K562 (cell line): ENCODE measurements around the gene HIPK1. TPM values are rescaled to one million over a fixed set of nuclear protein-coding genes. Genes with fewer than 3 reads are reported as not detected.

ENCODE experiments used
- BDP1 ChIP-seq: IDR thresholded peaks from 3 replicates; pipeline ENCODE4 v1.6.1; 2011; ENCODE audit not compliant: insufficient read length, insufficient read depth
- BHLHE40 ChIP-seq: IDR thresholded peaks from 2 replicates; pipeline ENCODE4 v1.6.1; 2011; ENCODE audit warnings: low read length, improper control_type of control experiment
- CSDE1 ChIP-seq, 2 experiments: fragments of 450-650 bp; IDR thresholded peaks; 2 replicates each; pipeline ENCODE4 v1.6.1; 2016; ENCODE audit warnings: mild to moderate bottlenecking in 1 of 2
- DDX20 ChIP-seq: fragments of 450-650 bp; IDR thresholded peaks from 2 replicates; pipeline ENCODE4 v1.6.1; 2016; ENCODE audit warnings: missing genetic modification characterization, low read depth, mild to moderate bottlenecking, missing compliant biosample characterization, moderate library complexity
- ETV6 ChIP-seq, 3 experiments: fragments of 150-350 bp in 1 of 3; sonication (generic) in 1 of 3; formaldehyde crosslinking in 1 of 3; IDR thresholded peaks; 2 replicates each; pipeline versions ENCODE4 v1.6.1 to v1.8.0; 2014 to 2022; ENCODE audit warnings: borderline replicate concordance in 2 of 3, low read depth in 2 of 3, antibody characterized with exemption in 1 of 3, low read length in 1 of 3, mild to moderate bottlenecking in 1 of 3, missing genetic modification reagents in 1 of 3
- HDAC1 ChIP-seq, 2 experiments: fragments of 450-650 bp; IDR thresholded peaks; 2 replicates each; pipeline ENCODE4 v1.6.1; 2016 to 2017; ENCODE audit warnings: inconsistent platforms in 1 of 2, mild to moderate bottlenecking in 1 of 2, moderate library complexity in 1 of 2
- HMG20A ChIP-seq: fragments of 450-650 bp; formaldehyde crosslinking; conservative IDR thresholded peaks from 2 replicates; pipeline ENCODE4 v1.4.0; 2020; ENCODE audit warnings: mild to moderate bottlenecking, mixed read lengths
- HNRNPUL1 ChIP-seq: fragments of 200-400 bp; formaldehyde crosslinking; IDR thresholded peaks from 2 replicates; pipeline ENCODE4 v1.6.1; 2017; ENCODE audit warnings: low read length
- MBD2 ChIP-seq: sonication (generic); IDR thresholded peaks from 2 replicates; pipeline ENCODE4 v1.6.1; 2016; ENCODE audit warnings: low read depth, borderline replicate concordance
- OTX1 ChIP-seq: fragments of 450-650 bp; formaldehyde crosslinking; IDR thresholded peaks from 2 replicates; pipeline ENCODE4 v1.4.0; 2022; ENCODE audit warnings: mild to moderate bottlenecking
- RBM22 ChIP-seq: fragments of 200-400 bp; formaldehyde crosslinking; IDR thresholded peaks from 2 replicates; pipeline ENCODE4 v1.6.1; 2018; ENCODE audit warnings: low read length, low read depth; ENCODE audit not compliant: poor library complexity, severe bottlenecking
- SMAD4 ChIP-seq: fragments of 250-450 bp; sonication (Bioruptor Pico); conservative IDR thresholded peaks from 2 replicates; pipeline ENCODE4 v1.8.0; 2021; ENCODE audit warnings: inconsistent platforms, mild to moderate bottlenecking, moderate library complexity
- SMARCA4 ChIP-seq: fragments of 450-650 bp; IDR thresholded peaks from 2 replicates; pipeline ENCODE4 v1.6.1; 2016
- TOE1 ChIP-seq, 2 experiments: fragments of 450-650 bp in 1 of 2; sonication (generic) in 1 of 2; formaldehyde crosslinking in 1 of 2; IDR thresholded peaks; 2 replicates each; pipeline versions ENCODE4 v1.7.1 to v1.8.0; 2016 to 2022; ENCODE audit warnings: borderline replicate concordance in 2 of 2, mild to moderate bottlenecking in 2 of 2, antibody characterized with exemption in 1 of 2, inconsistent platforms in 1 of 2, low read depth in 1 of 2, missing genetic modification reagents in 1 of 2, moderate library complexity in 1 of 2
- U2AF2 ChIP-seq: fragments of 200-400 bp; formaldehyde crosslinking; optimal IDR thresholded peaks from 2 replicates; pipeline ENCODE3; 2017; ENCODE audit warnings: low read depth, mild to moderate bottlenecking, low read length
- ZBTB33 ChIP-seq: sonication (generic); formaldehyde crosslinking; IDR thresholded peaks from 2 replicates; pipeline ENCODE4 v1.8.1; 2023; ENCODE audit warnings: mild to moderate bottlenecking, missing genetic modification reagents
- ZNF217 ChIP-seq: sonication (generic); formaldehyde crosslinking; IDR thresholded peaks from 2 replicates; pipeline ENCODE4 v1.8.0; 2022; ENCODE audit warnings: mild to moderate bottlenecking, missing genetic modification reagents
- ZNF274 ChIP-seq: IDR thresholded peaks from 2 replicates; pipeline ENCODE4 v1.6.1; 2011; ENCODE audit warnings: low read depth, mild to moderate bottlenecking, low read length, moderate library complexity, borderline replicate concordance
- ZNF311 ChIP-seq: fragments of 250-450 bp; sonication (Bioruptor Pico); IDR thresholded peaks from 2 replicates; pipeline ENCODE4 v1.4.0; 2020; ENCODE audit warnings: mild to moderate bottlenecking, moderate library complexity
- polyA plus RNA-seq, 8 experiments: library from polyadenylated mRNA; depleted of rRNA in 4 of 8; stranded (reverse) in 5 of 8; unstranded in 3 of 8; fragments of >200 nt; fragmentation: Nextera tagmentation in 2 of 8; fragmentation: Illumina TruSeq in 1 of 8; extraction: Ambion mirVana in 2 of 8; extraction: Trizol in 1 of 8; gene quantifications; 2 replicates each; pipeline versions ENCODE4 v1.2.1 to v1.2.3, GENCODE V29; 2011 to 2014; ENCODE audit warnings: inconsistent platforms in 1 of 8, missing spikeins in 1 of 8
- total RNA-seq, 7 experiments: library from RNA; depleted of rRNA in 6 of 7; stranded (reverse); fragments of >200 nt in 6 of 7; fragmentation: Illumina TruSeq in 2 of 7; extraction: Trizol in 2 of 7; gene quantifications; 2 replicates each; pipeline versions ENCODE4 v1.2.1 to v1.2.3, GENCODE V29; 2011 to 2021; ENCODE audit warnings: low replicate concordance in 1 of 7
- TF ChIP-seq, protein P1 (sequence below): fragments of 450-650 bp; formaldehyde crosslinking; IDR thresholded peaks from 2 replicates; pipeline ENCODE4 v1.4.0; 2020; ENCODE audit warnings: mild to moderate bottlenecking, moderate library complexity
- TF ChIP-seq, protein P2 (sequence below): fragments of 450-650 bp; formaldehyde crosslinking; IDR thresholded peaks from 2 replicates; pipeline ENCODE4 v1.4.0; 2020; ENCODE audit warnings: mild to moderate bottlenecking

Gene HIPK1
- total and polyA plus RNA-seq, 9 of the 15 experiments (the other 6 are each of a cell fraction or from before 2014, with no cell fraction given): 10.0 to 57.9 (median 29.6) TPM

GRCh38 chr1:113913887-113914664 is 15.0 kb upstream of the HIPK1 start (continued):
- TF ChIP-seq, protein P1, sequence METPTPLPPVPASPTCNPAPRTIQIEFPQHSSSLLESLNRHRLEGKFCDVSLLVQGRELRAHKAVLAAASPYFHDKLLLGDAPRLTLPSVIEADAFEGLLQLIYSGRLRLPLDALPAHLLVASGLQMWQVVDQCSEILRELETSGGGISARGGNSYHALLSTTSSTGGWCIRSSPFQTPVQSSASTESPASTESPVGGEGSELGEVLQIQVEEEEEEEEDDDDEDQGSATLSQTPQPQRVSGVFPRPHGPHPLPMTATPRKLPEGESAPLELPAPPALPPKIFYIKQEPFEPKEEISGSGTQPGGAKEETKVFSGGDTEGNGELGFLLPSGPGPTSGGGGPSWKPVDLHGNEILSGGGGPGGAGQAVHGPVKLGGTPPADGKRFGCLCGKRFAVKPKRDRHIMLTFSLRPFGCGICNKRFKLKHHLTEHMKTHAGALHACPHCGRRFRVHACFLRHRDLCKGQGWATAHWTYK: 0 out of 2 replicates have a peak, but pooled peaks have one; percentile 33
- TF ChIP-seq ETV6 (IDR thresholded peaks at IDR 0.05; ENCODE audit: borderline replicate concordance in 1 of 2, low read depth in 2 of 2, low read length in 1 of 2): 0 out of 4 replicates have a peak, but pooled peaks of 1 of the 2 experiments have one; percentile 68
- no peak for TF ChIP-seq ETV6 (CRISPR knock-in tag; IDR thresholded peaks at IDR 0.05; ENCODE audit: borderline replicate concordance)
- peak; percentile 48; the same call in 1 of the 2 replicates for TF ChIP-seq ZNF311 (CRISPR knock-in tag)
- peak; percentile 99 for TF ChIP-seq SMAD4 (CRISPR knock-in tag)
- no peak for TF ChIP-seq HMG20A
- TF ChIP-seq ZNF274: peak; percentile 78
- TF ChIP-seq OTX1 (CRISPR knock-in tag): no peak
- TF ChIP-seq DDX20 (tag): peak; percentile 62; the same call in 1 of the 2 replicates
- TF ChIP-seq, protein P2, sequence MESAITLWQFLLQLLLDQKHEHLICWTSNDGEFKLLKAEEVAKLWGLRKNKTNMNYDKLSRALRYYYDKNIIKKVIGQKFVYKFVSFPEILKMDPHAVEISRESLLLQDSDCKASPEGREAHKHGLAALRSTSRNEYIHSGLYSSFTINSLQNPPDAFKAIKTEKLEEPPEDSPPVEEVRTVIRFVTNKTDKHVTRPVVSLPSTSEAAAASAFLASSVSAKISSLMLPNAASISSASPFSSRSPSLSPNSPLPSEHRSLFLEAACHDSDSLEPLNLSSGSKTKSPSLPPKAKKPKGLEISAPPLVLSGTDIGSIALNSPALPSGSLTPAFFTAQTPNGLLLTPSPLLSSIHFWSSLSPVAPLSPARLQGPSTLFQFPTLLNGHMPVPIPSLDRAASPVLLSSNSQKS (CRISPR knock-in tag): no peak
- TF ChIP-seq HDAC1 (IDR thresholded peaks at IDR 0.05): peak; percentile 33 to 96; a peak in 2 of 4 replicates
- TF ChIP-seq SMARCA4: peak; percentile 100
- TF ChIP-seq BHLHE40: peak; percentile 99
- TF ChIP-seq ZNF217 (CRISPR knock-in tag): no peak
- peak; percentile 88 for TF ChIP-seq TOE1 (IDR thresholded peaks at IDR 0.05; ENCODE audit: borderline replicate concordance)
- no peak for TF ChIP-seq TOE1 (CRISPR knock-in tag; IDR thresholded peaks at IDR 0.05; ENCODE audit: borderline replicate concordance, low read depth)
- peak; percentile 74; the same call in 1 of the 2 replicates for TF ChIP-seq MBD2
- peak in 1 of 2 experiments; percentile 29; a peak in 1 of 4 replicates for TF ChIP-seq CSDE1 (IDR thresholded peaks at IDR 0.05)
- no peak for TF ChIP-seq RBM22
- TF ChIP-seq ZBTB33: peak; percentile 79
- TF ChIP-seq BDP1: no peak
- no peak for TF ChIP-seq HNRNPUL1
- TF ChIP-seq U2AF2: no peak
